Thyroid gland (tissue), 4 donors: ENCODE measurements around the gene ICAM5. TPM values are rescaled to one million over a fixed set of nuclear protein-coding genes. Genes with fewer than 3 reads are reported as not detected.
A peak's percentile ranks its signal among the peaks of the same experiment; 100 is the strongest.

Source experiments
- DNase-seq, 2 donors: peaks; one replicate each; pipeline ENCODE4 v3.0.0-alpha.2; 2019
- H3K27ac ChIP-seq, 3 donors: fragments of 200-600 bp; sonication (generic); 1 replicate in 2 of 3; 2 replicates in 1 of 3; pipeline ENCODE4 v1.5.1; 2016 to 2019; ENCODE audit warnings: mild to moderate bottlenecking in 1 of 3, moderate library complexity in 1 of 3
- H3K27me3 ChIP-seq: fragments of 200-600 bp; sonication (generic); one replicate; pipeline ENCODE4 v1.5.1; 2019
- H3K36me3 ChIP-seq, 2 donors: fragments of 200-600 bp; sonication (generic); one replicate each; pipeline ENCODE4 v1.5.1; 2016 to 2019
- H3K4me1 ChIP-seq, 2 donors: fragments of 200-600 bp; sonication (generic); one replicate each; pipeline ENCODE4 v1.5.1; 2017 to 2019
- H3K4me3 ChIP-seq, 3 donors: fragments of 200-600 bp; sonication (generic); replicated peaks in 1 of 3; 1 replicate in 2 of 3; 2 replicates in 1 of 3; pipeline ENCODE4 v1.5.1; 2016; ENCODE audit warnings: mild to moderate bottlenecking in 1 of 3
- H3K9me3 ChIP-seq: fragments of 200-600 bp; sonication (generic); one replicate; pipeline ENCODE4 v1.5.1; 2017
- CTCF ChIP-seq, 6 experiments: fragments of 200-600 bp in 3 of 6; fragments of 450-650 bp in 3 of 6; sonication (generic) in 3 of 6; IDR thresholded peaks; one replicate each; pipeline ENCODE4 v1.5.1; 2016 to 2019; ENCODE audit warnings: antibody characterized with exemption in 6 of 6, mild to moderate bottlenecking in 2 of 6, inconsistent platforms in 1 of 6, moderate library complexity in 1 of 6
- POLR2A ChIP-seq, 2 donors: fragments of 450-650 bp; IDR thresholded peaks; one replicate each; pipeline ENCODE4 v1.6.1; 2017; ENCODE audit warnings: antibody characterized with exemption in 2 of 2, mild to moderate bottlenecking in 2 of 2, moderate library complexity in 1 of 2
- WGBS, 2 donors: methylation state at CpG; one replicate each; pipeline ENCODE4 v1.1.5; 2017; 5-methylcytosine and 5-hydroxymethylcytosine counted together
- intact Hi-C: fragments of 100-400 bp; cut with DNase I; formaldehyde crosslinking; loops from one replicate; pipeline ENCODE4 v1.15.1; 2023
- total RNA-seq, 4 donors: library from RNA; depleted of rRNA; stranded (reverse); fragments of >200 nt; gene quantifications; one replicate each; pipeline ENCODE4 v1.2.3, GENCODE V29; 2016

Gene ICAM5
- total RNA-seq, 4 donors from 2014 or later = 1.0 to 1.6 TPM; not detected in 2

- Histone ChIP-seq H3K27me3 (no peaks in the 10 kb centered on the region), H3K36me3 (no peaks in the 10 kb centered on the region), H3K4me1 (no peaks in the 10 kb centered on the region), H3K4me3 (no peak overlapping the region), H3K27ac (no peak overlapping the region), H3K9me3 (no peaks in the 10 kb centered on the region)
- intact Hi-C loops = no loop called here
- no peak for DNase-seq
- 71 to 82% methylated on average over 17 of the region's 17 CpGs for WGBS, 2 donors
- no peak for TF ChIP-seq CTCF (IDR thresholded peaks at IDR 0.05)
- TF ChIP-seq POLR2A (IDR thresholded peaks at IDR 0.05) = no peak
Measured at GRCh38 chr19:10305139-10305806, 15.5 kb downstream of the ICAM5 start.

- Histone ChIP-seq H3K27ac (no peak overlapping the region), H3K4me1 (no peaks in the 10 kb centered on the region), H3K27me3 (no peaks in the 10 kb centered on the region), H3K9me3 (no peaks in the 10 kb centered on the region), H3K4me3 (no peak overlapping the region), H3K36me3 (no peaks in the 10 kb centered on the region)
- TF ChIP-seq POLR2A (IDR thresholded peaks at IDR 0.05) (no peak), CTCF (IDR thresholded peaks at IDR 0.05) (no peak)
- DNase-seq = no peak
- 91 to 93% methylated on average over 5 of the region's 5 CpGs for WGBS, 2 donors
- intact Hi-C loops = no loop called here
Measured at GRCh38 chr19:10306327-10306726, 16.6 kb downstream of the ICAM5 start.

GRCh38 chr19:10309423-10309822 is 19.7 kb downstream of the ICAM5 start, which contains the start of gene ZGLP1:
Gene ZGLP1 (minus strand): TSS chr19:10309815.
- WGBS, 2 donors = 93% methylated on average over 15 to 24 of the region's 24 CpGs
- Histone ChIP-seq H3K4me1 (no peaks in the 10 kb centered on the region), H3K9me3 (no peaks in the 10 kb centered on the region), H3K27me3 (no peaks in the 10 kb centered on the region), H3K4me3 (no peak within 1 kb of the TSS), H3K36me3 (no peaks in the 10 kb centered on the region), H3K27ac (no peak within 1 kb of the TSS)
- TF ChIP-seq CTCF (IDR thresholded peaks at IDR 0.05) (no peak), POLR2A (IDR thresholded peaks at IDR 0.05) (no peak)
- intact Hi-C loops = no loop called here
- DNase-seq = no peak

GRCh38 chr19:10315335-10316214 is 25.8 kb downstream of the ICAM5 start, which contains the start of gene FDX2:
Gene FDX2 (minus strand): TSS chr19:10316015. CDS start chr19:10315996, 19 bp downstream.
- Histone ChIP-seq H3K27ac (peak within 1 kb of the TSS in 2 of 3 donors; percentile 8 to 36), H3K4me1 (peaks cover 11 to 14% of the 10 kb centered on the region in 2 donors), H3K9me3 (no peaks in the 10 kb centered on the region), H3K36me3 (peaks cover 23 to 33% of the 10 kb centered on the region in 2 donors), H3K4me3 (peak within 1 kb of the TSS; percentile 35 to 72 (median 63)), H3K27me3 (no peaks in the 10 kb centered on the region)
- TF ChIP-seq POLR2A (IDR thresholded peaks at IDR 0.05) = peak in 1 of 2 donors; percentile 40
- TF ChIP-seq CTCF (IDR thresholded peaks at IDR 0.05) = no peak
- 1 to 2% methylated on average over 20 to 50 of the region's 55 CpGs for WGBS, 2 donors
- intact Hi-C loops = no loop called here
- DNase-seq = peak; percentile 91 to 92
